ENCODE measurements around the gene TAF1D. TPM values are rescaled to one million over a fixed set of nuclear protein-coding genes. Genes with fewer than 3 reads are reported as not detected.

TAF1D gene
- total RNA-seq (ENCODE audit: low replicate concordance): 53.6 and 147 TPM in 2 replicates

GRCh38 chr11:93741094-93741881 is at the start of gene TAF1D, which contains the start of gene C11orf54:
TSS of gene TAF1D (minus strand) at chr11:93741495. CDS start at chr11:93739304, 2,191 bp downstream.
TSS of gene C11orf54 (plus strand) at chr11:93741672. CDS start at chr11:93747394, 5,722 bp downstream.

GRCh38 chr11:93784145-93784934 is 43.0 kb upstream of the TAF1D start, which contains the start of gene MED17:
TSS of gene MED17 (plus strand) at chr11:93784282. CDS start at chr11:93784514, 232 bp downstream.

Other genes with a start within 250 kb of the TAF1D start
- gene SMCO4, start 198.1 kb downstream of the TAF1D start, total RNA-seq (ENCODE audit: low replicate concordance): 7.3 and 15.0 TPM in 2 replicates
- gene CEP295, start 79.8 kb downstream of the TAF1D start, total RNA-seq (ENCODE audit: low replicate concordance): 5.7 and 9.8 TPM in 2 replicates
- 4.0 and 10.1 TPM in 2 replicates for gene C11orf54, start 177 bp upstream of the TAF1D start, total RNA-seq (ENCODE audit: low replicate concordance)
- 17.5 and 18.7 TPM in 2 replicates for gene MED17, start 42.8 kb upstream of the TAF1D start, total RNA-seq (ENCODE audit: low replicate concordance)
- under 0.01 TPM in 1 of 2 replicates, not detected in the other for gene VSTM5, start 109.1 kb upstream of the TAF1D start, total RNA-seq (ENCODE audit: low replicate concordance)

All from smooth muscle cell of the coronary artery (primary cell).